Fibroblast of skin of right quadriceps (primary cell): ENCODE results near the gene RXRA.

Experiments
- DNase-seq: peaks from one replicate; pipeline ENCODE4 v3.0.0-alpha.2; 2013

RXRA gene

DNA sequence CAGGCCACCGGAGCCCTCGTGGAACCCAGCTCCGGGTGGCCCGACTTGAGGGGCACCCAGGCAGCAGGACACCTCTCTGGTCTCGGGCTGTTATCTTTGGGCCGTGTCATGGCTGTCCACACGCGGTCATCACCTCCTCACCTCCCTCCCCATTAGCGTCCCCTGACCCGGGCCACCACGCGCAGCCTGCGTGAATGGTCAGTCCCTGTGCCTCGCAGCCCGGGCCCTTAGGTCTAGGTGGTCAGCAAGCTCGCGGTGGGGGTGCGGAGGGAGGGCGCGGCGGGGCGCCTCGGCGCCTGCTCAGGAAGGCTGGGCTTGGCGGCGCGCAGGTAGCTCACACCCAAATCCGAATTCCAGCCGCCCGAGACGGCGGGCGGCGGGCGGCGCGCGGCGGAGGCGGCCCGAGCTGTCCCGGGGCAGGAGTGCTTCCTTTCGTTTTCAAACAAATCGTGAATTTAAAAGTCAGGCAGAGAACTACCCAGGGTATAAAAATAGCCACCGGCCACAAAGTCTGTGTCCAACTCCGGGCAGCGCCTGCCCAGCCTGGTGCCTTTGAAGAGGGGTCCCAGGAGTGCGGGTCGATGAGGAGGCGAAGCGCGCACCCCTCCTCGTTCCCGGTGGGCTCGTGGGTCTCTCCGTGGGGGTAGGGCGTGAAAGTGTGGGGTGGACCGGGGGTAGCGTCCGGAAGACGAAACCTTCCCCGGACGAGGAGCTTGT, 1.0 kb upstream of the RXRA start:
- peak; percentile 53 for DNase-seq

DNA sequence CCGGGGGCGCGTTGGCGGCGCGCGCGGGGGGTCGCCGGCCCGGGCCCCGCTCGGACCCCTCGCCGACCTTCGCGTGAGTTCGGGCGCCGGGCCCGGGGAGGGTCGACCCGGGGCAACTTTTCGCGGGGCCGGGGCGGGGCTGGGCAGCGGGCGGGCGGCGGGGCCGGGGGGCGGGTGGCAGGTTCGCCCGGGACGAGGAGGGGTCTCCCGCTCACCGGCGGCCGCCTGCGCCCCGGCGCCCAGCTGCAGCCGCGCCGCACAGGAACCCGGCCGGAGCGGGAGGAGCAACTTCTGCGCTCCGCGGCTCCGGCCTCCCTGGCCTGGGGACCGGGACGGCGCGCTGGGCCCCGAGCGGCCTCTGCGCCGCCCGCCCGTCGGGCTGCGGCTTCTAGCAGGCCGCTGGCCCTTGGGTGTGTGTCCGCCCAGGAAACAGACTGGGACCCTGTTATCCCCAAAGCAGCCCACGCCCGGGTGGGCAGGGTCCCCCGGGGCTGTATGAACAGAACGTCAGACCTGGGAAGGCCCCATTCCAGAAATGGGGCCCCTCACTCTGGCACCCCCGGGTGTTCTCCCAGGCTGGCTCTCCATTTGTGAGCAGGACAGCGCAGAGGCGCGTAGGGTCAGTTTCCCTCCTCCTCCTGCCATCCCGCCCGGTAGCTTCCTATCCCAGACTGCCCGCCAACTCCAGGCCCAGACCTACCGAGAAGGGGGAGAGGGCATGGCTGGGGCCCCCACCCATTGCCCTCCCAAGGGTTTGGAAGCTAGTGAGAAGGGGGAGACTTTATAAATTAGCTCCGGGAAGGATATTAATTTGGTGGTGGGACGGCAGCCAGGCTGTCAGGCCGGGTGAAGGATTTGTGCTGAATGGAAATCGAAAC, 708 bp downstream of the RXRA start:
- DNase-seq, result no peak

DNA sequence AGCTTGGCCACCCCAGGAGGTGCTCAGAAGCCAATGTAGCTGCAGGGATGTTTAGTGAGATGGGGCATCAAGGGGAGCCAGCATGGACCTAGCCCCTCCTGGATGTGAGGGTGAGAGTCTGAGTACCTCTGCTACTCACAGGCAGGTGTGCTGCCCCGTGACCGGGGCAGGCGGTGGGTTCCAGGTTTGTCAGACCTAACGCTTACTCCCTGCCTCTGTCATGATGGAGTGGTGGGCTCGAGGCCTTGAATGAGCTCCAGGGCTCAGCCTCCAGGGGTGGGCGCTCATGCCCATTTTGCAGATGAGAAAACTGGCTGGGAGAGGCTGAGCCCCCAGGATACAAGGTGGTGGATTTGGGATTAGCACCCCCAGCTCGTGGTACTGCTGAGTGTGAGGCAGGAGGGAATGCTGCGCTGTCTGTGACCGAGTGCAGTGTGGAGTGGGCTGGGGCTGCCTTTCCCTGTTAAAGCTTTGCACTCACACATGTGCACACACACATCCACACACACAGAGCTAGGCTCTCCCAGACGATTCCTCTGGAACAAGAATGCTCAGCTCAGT, 1.5 kb downstream of the RXRA start:
- no peak for DNase-seq

DNA sequence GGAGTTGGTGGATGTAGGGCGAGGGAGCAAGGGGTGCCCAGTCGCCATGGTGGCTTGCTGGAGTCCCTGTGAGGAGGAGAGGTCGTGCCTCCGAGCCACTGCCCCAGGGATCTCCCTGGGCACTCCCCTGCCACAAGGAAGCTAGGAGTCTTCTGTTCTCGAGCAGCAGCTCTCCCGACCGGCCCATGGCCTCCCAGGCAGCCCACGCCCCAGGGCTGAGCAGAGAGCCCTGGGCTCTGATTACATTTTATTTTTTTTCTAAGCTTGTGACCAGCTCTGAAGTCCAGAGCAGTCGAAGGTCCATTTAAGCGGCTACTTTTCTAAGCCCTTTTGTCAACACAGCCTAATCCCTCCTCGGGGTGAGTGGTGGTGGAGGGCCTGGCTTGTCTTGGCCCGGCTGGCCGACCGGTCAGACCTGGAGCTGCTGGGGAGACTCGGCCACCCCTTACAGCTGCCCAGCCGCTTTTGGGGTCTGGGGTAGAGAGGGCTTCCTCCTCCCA, 2.1 kb downstream of the RXRA start:
- DNase-seq, result no peak

DNA sequence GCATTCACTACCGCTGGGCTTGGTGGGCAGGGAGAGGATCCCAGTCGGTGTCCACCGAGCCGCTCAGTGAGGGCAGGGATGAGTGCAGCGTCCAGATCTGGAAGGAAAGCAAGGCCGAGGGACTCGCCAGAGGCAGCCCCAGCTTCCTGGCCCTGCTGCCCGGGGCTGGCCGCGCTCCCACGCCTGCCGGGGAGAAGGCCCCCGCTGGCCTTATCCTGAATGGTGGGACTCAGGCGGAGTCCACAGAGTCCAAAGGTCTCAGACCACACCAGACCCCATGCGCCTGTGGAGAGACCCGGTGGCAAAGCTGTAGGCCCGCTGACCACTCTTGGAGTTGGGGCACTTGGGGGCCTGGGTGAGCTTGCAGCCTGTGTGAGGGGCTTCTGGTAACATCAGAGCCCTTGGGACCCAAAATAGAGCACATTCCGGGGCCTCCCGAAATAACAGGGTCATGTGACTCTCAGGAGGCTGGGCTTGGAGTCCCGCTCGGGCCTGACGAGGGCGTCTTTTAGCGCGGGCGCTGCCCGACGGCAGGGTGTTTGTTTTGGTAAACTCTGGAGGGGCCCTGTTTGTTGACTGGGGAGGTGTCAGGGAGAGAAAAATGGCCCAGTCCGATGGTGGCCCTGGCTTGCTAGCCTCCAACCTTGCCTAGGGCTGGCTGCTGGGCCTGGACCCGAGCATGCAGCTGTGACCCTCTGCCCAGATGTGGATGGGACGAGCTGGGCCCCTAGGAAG, 2.8 kb downstream of the RXRA start:
- DNase-seq, result peak; percentile 39

DNA sequence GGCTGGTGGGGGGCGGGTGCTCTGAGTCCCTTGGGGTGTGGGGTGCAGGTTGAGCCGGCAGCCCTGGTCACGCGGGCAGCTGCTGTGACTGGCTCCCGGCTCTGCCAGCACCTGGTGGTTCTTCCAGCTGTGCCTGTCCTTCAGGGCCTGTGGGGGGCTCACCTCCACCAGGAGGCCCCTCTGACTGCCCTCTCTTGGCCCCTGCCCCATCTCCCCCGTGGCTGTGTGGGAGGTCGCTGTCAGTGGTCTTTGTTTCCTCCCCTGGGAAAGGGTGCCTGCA, 3.3 kb downstream of the RXRA start:
- DNase-seq, result no peak

DNA sequence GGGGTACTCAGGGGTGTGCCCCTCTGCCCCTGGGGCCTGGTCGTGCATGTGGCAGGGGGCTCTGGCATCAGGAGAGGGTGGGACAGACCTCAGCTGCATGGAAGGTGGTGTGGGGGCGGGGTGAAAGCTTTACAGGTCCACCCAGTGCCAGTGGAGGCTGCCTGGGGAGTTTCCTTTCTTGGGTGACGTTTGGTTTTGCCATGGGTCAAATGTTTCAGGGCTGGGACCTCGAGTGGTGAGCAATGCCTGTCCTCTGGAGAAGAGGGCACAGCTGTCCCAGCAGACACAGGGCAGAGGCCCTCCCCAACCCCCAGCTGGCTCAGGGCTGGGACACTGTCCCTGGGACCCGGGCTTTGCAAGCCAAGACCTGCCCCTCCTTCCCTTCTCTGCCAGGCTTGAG, 3.6 kb downstream of the RXRA start:
- no peak for DNase-seq

DNA sequence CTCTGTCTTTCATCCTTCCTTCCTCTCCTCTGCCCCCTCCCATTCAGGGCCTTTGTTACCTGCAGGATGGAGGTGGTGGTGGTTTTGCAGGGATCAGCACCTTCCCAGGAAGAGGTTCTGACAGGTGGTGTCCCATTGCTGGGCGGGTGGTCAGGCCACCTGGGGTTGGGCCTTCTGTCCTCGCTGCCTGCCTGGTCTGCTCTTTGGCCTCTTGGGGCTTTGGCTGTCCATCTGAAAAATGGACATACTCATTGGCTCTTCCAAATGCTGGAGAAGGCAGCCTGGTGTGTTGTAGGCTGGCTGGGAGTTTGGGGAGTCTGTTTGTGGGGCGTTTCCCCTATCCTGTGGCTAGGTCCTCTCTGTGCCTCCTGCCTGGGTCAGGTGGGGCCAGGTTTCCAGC, 4.3 kb downstream of the RXRA start:
- DNase-seq, result no peak

DNA sequence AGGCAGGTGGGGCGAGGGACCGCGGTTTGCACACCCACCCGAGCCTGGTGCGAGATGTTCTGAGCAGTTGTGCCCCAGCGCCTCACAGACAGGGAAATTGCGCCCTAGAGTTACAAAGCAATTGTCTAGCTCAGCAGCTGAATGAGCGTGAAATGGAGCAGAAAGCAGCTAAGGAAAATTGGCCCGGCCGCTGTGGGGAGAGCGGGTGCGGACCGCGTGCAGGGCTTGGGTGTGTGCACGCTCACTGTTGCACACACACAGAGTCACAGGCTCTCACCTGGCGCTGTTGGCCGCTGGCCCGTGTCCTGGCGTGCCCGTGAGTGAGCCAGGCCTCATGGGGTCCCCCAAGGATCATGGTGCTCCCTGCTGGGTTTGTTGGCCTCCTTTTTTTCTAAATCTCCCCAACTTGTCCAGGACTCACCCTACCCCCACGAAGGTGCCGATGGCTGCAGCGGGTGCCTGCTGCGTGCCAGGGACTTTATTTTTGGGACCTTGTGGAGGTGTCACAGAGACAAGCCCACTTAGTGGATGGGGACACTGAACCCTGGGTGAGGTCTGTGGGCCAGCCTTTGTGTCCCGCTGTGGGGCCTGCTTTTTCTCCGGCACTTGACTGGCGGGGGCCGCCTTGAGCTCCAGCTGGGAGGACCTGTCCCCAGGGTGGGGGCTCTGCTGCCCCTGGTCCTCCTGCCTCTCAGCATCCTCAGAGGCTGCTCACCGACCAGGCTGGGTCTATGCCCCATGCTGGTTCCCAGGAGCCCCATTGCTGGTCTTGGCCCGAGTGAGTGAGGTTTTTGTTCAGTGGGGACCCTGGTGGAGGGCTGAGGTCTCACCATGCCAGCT, 5.2 kb downstream of the RXRA start:
- DNase-seq, result no peak

DNA sequence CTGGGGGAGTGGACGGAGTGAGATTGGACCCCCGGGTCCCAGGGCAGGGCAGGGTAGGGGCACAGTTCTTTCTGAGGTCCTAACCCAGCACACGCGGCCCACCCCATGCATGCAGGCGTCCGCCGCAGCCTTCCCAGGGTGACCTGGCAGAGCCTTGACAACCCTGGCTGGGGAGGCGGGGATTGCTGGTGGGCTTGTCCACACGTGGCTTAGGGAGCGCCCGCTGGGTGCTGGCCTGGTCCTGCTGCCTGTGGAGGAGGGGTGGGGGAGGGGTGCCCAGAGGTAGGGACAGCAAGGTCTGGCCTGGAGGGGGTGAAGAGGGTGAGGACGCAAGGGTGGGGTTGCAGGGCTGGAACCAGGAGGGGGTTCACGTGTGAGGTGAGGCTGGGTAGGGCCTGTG, 6.0 kb downstream of the RXRA start:
- no peak for DNase-seq

DNA sequence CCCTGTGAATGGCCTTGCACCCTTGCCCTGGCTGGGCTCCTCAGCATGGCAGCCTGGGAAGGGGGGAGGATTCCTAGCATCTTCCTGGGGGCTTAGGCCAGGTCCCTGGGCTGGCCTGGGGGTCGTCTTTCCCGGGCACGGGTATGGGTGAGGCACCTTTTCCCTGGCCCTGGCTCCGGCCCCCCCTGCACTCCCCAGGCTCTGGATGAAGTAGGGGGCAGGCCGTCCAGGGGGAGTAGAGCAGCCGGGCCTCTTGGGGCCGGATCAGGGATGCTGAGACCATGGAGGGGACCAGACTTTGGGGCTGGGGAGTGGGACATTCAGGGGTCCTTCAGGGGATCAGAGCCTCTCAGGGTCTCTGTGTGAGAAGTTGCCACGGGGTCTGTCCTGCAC, 6.6 kb downstream of the RXRA start:
- DNase-seq, result no peak

DNA sequence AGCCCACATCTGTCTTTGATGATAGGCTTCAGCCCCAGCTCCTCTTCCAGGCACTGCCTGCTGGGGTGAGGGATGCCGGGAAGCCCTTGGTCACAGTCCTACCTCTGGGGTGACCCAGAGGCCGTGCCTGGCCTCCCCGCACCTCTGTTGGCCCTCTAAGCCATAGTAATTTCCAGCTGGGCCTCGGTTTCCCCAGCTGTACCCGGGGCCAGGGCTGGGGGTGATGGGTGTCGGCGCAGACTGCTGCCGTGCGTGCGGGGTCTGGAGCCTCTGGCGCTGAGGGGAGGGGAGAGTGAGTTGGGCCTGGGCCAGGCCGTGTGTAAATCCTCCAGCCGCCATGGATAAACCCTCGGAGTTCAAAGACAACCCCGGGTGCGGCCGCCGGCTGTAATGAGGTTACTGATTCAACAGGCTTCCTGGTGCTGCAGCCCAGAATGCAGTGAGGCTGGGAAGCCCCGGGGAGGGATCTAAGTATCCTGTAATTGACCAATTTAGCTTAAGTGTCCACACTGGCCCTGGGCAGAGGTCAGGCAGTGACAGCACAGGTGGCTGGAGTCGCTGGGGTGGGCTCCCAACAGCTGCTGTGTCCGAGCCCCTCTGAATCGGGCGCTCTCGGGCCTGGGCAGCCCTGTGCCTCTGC, 7.1 kb downstream of the RXRA start:
- DNase-seq, result peak; percentile 47

DNA sequence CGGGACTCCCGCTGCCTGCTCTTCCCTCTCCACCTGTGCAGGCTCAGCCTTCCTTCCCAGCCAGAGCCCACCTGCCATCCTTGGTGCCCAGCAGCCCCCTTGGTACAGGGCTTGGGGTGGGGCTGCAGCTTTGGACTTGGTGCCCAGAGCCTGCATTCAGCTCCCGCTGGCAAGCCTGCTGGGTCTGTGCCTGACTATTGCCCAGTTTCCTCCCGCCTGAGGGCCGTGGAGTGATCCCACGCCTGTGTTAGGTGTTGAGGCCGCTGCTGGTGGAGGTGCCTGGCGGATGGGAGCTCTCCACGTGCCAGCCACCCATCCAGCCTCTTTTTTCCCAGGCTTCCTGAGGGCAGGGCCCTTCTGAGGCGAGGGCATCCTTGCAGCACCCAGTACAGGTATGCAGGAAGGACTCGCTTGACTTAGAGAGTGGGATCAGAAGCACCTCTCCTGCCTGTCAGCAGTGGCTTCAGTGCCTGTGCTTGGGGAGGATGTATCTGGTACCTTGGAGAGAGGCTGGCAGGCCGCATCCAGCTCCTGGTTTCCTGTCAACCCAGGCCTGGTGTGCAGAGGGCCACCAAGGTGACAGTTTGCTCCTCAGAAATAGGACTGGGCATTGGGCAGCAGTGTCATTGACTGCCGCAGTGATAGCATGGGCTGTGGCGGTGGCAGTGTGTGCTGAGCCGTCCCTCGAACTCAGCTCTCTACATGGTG, 7.8 kb downstream of the RXRA start:
- DNase-seq, result no peak

DNA sequence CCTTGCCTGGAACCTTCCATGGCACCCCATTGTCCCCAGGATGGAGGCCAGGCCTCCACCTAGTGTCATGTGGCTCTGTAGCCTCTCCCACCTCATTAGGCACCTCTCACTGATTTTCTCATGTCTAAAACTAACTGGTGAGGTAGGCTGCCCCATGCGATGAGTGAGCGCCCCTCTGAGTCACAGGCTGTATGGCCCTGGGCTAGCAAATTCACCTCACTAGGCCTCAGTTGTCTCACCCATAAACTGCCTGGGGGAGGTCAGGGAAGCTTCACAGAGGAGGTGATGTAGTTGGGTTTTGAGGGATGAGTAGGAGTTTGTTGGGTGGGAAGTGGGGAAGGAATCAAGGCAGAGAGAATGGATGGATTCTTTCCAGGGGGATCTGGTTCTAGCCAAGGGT, 8.8 kb downstream of the RXRA start:
- no peak for DNase-seq

DNA sequence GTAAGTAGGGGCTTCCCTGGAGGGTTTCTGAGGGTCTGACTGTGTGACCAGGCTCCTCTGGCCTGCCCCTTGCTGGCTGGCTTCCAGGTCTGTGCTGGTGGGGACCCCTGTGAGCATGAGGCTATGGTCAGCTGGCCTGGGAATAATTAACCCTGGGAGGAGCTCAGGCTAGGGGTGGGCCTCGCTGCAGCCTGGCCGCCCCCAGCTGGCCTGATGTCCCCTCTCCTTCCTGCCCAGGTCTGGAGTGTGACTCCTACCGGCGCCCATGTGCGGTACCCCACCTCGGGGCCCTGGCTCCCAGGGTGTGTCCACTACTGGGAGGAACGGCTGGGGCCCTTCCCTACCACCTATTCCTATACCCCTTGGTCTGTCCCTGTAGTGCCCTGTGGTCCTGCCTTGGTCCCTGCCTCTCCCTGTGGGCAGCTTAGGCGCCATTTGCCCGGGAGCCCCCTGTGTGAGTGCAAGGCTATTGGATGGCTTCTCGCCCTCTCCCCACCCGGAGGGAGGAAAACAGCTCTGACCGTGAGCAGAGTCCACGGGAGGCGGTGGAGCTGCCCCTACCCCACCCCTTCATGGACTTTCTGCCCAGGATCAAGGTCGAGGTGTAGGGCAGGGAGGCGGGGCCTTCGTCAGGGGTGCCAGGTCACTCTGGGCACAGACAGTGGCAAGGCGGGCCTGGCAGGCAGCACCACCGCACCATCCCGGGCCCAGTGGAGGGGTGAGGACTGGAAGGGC, 9.4 kb downstream of the RXRA start:
- no peak for DNase-seq

DNA sequence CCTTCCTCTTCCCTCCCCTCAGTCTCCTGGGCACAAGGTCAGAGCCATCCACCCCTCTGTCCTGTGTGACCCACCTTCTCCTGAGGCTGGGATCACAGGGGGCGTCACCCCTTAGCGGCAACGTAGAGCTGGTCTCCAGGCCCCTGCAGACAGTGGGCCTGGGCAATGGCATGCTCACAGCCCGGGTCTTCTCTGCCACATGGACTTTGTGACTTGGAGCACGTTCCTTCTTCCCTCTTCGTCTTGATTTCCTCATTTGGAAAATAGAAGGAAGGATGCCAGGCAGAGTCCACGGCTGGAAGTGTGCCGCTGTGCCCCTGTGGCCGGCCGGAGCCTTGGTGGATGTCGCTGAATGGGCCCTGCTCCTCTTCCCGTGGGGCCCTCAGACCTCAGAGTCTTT, 10.0 kb downstream of the RXRA start:
- DNase-seq, result no peak

DNA sequence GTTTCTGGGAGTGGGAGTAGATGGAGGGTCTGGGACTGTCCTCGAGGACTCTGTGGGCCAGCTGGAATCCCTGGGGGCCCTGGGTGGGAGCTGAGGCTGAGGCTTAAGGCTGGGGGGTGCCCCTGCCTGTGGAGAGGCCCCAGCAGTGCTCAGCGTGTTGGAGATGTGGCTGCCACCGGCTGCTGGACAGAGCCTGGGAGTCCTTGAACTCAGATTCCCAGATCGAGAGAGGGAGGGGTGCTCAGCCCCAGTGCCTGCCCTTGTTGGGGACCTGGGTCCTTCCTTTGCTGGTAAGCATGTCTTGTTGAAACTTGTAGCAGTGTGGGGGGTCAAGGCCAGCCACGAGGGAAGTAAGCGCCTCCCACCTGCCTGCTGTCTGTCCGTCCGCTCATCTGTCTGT, 10.7 kb downstream of the RXRA start:
- no peak for DNase-seq

DNA sequence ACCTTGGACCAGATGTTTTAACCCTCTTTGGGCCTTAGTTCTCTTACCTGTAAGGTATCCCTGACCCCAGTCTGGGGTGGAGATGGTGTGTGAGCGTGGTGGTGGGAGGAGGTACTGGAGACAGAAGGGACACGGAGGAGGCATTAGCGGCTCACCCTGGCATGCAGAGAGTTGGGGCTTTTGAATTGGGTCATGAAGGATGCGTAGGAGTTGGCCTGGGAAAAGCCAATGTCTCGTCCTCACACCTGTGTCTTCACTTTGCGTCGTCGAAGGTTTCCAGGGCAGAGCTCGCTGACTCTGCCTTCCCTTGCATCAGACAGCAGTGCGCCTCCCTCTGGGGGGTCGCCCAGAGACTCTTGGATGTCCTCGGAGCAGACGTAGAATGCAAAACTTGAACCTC, 11.2 kb downstream of the RXRA start:
- no peak for DNase-seq

DNA sequence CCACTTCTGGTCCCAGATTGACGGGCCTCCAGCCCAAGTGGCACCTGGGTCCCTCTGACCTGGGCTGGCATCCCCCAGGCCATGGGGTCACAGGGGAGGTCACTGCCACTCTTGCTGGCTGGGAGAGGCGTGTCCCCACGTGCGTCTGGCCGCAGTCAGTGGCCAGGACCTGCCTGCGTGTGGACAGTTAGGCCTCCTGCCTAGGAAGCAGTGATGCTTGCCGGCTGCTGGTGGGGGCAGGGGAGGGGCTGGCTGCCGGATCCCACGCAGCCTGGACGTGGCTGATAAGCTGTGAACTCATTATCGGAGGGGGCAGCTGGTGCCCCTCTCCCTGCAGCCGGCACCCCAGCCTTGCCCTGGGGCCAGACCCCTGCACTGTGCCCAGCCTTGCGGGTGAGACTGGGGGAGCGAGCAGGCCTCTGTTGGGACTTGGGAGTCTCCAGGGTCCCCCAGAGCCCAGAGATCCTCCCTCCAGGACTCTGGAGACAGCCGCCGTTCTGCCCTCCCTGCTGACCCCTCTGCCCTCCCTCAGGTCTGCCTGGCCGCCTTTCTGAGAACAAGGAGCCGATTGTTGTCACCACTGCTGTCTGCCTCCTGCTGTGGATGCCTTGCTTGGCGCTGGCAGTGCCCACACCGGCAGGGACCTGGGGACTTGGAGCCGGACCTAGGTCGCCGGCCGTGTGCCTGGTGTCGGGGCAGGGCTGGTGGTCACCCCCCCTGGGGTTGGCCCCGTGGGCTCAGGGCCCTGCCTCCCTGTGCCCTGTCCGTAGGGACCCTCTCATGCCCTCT, 12.3 kb downstream of the RXRA start:
- no peak for DNase-seq
